ENCODE results near the gene IL13RA1. TPM values are rescaled to one million over a fixed set of nuclear protein-coding genes. Genes with fewer than 3 reads are reported as not detected.
"Not testable (repeated sequence)": the region's sequence is repeated elsewhere in the genome, so short reads cannot be mapped to it uniquely, and the experiment has no call there.

The IL13RA1 gene
- total RNA-seq, 1 experiment from 2014 or later, result 29.3 TPM

DNA sequence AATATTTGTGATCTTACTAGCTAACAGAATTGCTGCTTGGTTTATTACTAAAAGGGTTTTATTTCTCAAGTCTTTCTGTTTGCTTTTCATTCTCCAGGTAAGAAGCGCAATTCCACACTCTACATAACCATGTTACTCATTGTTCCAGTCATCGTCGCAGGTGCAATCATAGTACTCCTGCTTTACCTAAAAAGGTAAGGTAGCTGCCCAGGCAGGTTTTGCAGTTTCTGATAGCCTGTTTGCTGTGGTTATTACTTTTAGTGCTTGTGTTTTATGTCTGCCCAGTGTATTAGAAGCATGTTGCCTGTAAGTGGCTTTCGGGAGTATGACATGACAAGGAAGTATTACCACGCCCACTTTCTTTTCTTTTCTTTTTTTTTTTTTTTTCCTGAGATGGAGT lies 46.4 kb downstream of the IL13RA1 start:
- DNase-seq (ENCODE audit: low read depth), result no peak

DNA sequence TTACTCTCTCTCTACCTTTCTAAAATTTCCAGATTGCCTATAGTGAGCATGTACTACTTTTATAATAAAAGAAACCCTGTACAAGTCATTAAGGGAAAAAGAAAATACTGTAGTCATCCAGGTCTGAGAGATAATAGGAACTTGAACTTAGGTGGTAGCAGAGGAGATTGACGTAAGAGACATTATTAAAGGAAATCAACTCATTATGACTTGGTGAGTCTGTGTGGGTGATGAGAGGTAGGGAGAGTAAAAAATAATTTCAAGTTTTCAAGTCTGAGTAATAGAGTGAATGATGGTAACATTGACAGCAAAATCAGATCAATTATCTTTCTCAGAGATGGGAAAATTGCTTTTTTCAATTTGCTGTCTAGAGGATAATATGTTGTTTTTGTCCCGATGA lies 52.2 kb downstream of the IL13RA1 start:
- no peak for DNase-seq (ENCODE audit: low read depth)

GRCh38 chrX:118780509-118780908 lies 53.1 kb downstream of the IL13RA1 start:
- DNase-seq (ENCODE audit: low read depth), result no peak

DNA sequence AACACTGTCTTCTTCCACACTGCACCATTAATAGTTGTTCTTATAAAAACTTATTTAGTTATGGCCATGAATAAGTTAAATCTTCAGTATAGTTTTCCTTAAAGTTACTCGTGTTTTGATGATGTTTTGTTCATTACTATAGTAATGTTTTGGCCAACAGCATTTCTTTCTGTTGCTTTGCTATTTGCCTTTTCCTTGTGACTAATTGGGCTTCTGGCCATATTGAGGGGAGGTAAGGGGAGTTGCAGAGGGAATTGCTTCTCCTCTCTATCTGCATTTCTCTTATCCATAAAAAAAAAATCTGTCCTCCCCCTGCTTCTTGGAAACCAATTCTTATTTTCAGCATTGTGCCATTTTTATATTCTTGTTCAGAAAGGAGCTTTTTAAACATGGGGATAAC lies 53.5 kb downstream of the IL13RA1 start:
- no peak for DNase-seq (ENCODE audit: low read depth)

- DNase-seq (ENCODE audit: low read depth), result no peak
Observed at GRCh38 chrX:118795528-118796280, 68.3 kb downstream of the IL13RA1 start.

GRCh38 chrX:118802857-118803256 lies 75.5 kb downstream of the IL13RA1 start:
- peak; percentile 36 for DNase-seq (ENCODE audit: low read depth)

DNA sequence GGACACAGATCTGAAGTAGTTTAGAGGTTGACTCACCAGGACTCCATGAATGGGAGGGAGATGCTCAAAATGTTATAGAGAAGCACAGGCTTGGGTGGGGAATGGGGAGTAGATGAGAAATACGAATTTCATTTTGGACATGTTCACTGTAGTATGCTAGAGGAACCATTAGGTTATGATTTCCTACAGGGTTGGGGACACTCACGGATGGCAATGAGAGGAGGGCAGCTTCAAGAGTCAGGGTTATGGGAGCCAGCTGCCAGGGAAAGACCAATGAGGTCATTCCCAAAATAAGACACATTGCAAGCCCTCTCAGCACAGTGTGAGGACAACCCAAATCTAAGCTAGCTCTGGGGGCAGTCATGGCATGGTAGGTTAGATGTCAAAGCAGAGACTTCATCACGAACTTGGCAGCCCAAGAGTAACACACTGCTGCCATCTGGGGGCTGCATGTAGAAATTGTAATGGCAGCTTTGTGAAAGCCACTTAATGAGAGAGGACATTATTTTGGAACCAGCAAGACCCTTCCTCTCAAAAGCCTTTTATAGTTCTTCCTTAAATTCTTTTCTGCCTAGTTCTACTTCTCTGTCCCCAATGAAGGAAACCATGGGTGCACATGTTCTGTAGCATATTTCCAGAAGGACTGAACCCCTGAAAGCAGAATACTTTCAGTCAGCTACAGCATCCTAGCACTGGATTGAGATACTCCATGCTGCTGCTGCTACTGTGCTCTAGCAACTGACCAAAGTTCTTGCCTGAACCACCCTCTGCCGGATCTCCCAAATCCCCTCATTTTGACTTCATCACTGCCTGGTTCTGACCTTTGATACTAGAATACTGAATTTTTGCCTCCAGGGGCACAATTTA lies 80.0 kb downstream of the IL13RA1 start:
- DNase-seq (ENCODE audit: low read depth), result peak; percentile 15

DNA sequence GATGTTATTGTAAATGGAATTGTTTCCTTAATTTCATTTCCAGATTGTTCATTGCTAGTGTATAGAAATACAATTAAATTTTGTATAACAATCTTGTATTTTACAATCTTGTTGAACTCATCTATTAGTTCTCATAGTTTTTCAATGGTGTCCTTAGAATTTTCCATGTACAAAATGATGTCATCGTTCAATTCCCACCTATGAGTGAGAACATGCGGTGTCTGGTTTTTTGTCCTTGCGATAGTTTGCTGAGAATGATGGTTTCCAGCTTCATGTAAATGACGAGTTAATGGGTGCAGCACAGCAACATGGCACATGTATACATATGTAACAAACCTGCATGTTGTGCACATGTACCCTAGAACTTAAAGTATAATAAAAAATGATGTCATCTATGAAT lies 89.9 kb downstream of the IL13RA1 start:
- not testable (repeated sequence) for DNase-seq (ENCODE audit: low read depth)

- peak; percentile 10 for DNase-seq (ENCODE audit: low read depth)
Observed at GRCh38 chrX:118823263-118824172, 96.1 kb downstream of the IL13RA1 start, which contains the start of gene ZCCHC12. TSS of gene ZCCHC12 (plus strand) at chrX:118823824. CDS start at chrX:118825245, 1,421 bp downstream.

DNA sequence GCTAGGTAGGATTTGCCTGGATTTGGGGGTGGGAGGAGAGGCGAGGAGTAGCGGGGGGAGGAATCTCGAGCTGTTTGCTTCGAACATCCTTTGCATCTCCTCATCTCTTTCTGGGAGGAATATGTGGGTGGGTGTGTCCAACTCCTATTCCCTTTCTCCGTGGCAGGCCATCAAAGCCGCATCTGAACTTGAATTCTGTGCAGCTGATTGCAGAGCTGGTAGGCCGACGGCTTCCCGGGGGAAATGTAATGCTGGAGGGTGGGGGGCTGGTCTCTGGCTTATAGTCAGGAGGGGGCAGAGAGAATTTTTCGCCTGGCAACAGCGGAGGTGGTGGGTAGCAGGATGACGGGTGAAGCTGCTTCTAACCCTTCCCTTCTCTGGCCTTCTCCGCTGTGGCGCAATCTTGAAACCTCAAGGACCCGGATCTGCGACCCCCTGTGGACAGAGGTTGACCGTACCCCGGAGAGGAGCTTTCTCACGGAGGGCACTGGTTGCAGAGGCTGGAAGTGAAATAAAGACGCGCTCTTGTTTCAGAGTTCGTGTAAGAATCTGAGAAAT lies 96.8 kb downstream of the IL13RA1 start:
- no peak for DNase-seq (ENCODE audit: low read depth)

DNA sequence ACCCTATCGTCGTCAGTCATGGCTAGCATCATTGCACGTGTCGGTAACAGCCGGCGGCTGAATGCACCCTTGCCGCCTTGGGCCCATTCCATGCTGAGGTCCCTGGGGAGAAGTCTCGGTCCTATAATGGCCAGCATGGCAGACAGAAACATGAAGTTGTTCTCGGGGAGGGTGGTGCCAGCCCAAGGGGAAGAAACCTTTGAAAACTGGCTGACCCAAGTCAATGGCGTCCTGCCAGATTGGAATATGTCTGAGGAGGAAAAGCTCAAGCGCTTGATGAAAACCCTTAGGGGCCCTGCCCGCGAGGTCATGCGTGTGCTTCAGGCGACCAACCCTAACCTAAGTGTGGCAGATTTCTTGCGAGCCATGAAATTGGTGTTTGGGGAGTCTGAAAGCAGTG lies 97.8 kb downstream of the IL13RA1 start:
- DNase-seq (ENCODE audit: low read depth), result no peak

DNA sequence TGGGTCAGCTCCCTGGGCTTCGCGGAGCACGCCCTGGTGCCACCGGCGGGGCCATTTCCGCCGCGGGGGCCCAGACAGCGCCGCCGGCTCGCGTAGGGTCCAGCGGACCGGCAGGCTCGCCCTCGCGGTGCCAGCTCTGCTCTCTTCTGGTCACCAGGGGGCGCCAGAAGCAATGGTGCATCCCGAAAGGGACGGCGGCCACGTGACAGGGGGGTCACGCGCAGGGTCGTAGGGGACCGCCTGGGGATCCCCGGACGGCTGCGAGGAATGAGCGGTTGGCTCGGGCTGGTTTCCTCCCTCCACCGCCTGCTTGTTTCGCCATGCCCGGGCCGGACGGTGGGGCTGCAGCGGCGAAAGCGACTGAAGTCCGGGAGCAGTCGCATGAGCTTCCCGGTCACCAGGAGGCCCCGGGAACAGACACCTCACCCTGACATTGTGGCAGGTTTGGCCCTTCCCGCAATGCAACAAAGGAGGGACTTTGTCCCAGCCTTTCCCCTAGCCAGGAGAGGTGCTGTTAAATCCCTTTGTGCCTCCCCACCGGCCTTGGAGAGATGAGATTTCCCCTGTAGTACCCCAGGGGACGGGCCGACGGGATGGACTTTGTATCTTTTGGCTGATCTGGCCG lies 112.0 kb downstream of the IL13RA1 start:
- peak; percentile 3 for DNase-seq (ENCODE audit: low read depth)

Small RNA genes within 50 kb of the gene (small RNA-seq; reads per million reads assigned to genes)
- gene RF00566, result not detected

Other genes starting within 250 kb of the IL13RA1 start
- gene DOCK11, start 231.8 kb upstream of the IL13RA1 start, total RNA-seq (2014; rRNA removed; shearing (Covaris generic)), result 5.3 and 7.4 TPM in 2 replicates
- gene ZCCHC12, start 96.2 kb downstream of the IL13RA1 start, total RNA-seq (2014; rRNA removed; shearing (Covaris generic)), result not detected in 2 replicates
- 0.77 TPM in 1 of 2 replicates, not detected in the other for gene LONRF3, start 247.0 kb downstream of the IL13RA1 start, total RNA-seq (2014; rRNA removed; shearing (Covaris generic))